ENCODE results near the gene FRAS1. TPM values are rescaled to one million over a fixed set of nuclear protein-coding genes. Genes with fewer than 3 reads are reported as not detected.
"Not testable (repeated sequence)": the region's sequence is repeated elsewhere in the genome, so short reads cannot be mapped to it uniquely, and the experiment has no call there.

The FRAS1 gene
- total RNA-seq, 1 experiment from 2014 or later: 3.4 TPM

GRCh38 chr4:78323439-78323838 is 266.3 kb downstream of the FRAS1 start:
- no peaks in the 10 kb centered on the region for H3K79me2 ChIP-seq (ENCODE audit: low read length)
- no peak overlapping the region for H3K27ac ChIP-seq (ENCODE audit: low read length)
- H3K9me2 ChIP-seq (replicated peaks; ENCODE audit: low read length): no peaks in the 10 kb centered on the region
- no peaks in the 10 kb centered on the region for H3F3A ChIP-seq (ENCODE audit: low read length, unreplicated experiment)
- no peaks in the 10 kb centered on the region for H3K36me3 ChIP-seq (ENCODE audit: low read depth, low read length)
- no peak overlapping the region for H2AFZ ChIP-seq (ENCODE audit: low read length)
- H4K20me1 ChIP-seq (ENCODE audit: low read length): no peaks in the 10 kb centered on the region
- no TSS peak for BruUV-seq (replicated peaks)
- no peak overlapping the region for H3K4me2 ChIP-seq (ENCODE audit: low read length)
- TF ChIP-seq CTCF (conservative IDR thresholded peaks at IDR 0.05; ENCODE audit: low read depth, low read length): no peak
- no peak for TF ChIP-seq EZH2phosphoT487 (IDR thresholded peaks at IDR 0.05; ENCODE audit: borderline replicate concordance, low read length)
- TF ChIP-seq EZH2 (IDR thresholded peaks at IDR 0.05; ENCODE audit: low read length, unreplicated experiment): no peak
- DNase-seq (no peak), ATAC-seq (no peak)
- H3K27me3 ChIP-seq (ENCODE audit: low read length): no peaks in the 10 kb centered on the region
- H3K4me1 ChIP-seq (ENCODE audit: insufficient read depth, low read length): no peaks in the 10 kb centered on the region
- intact Hi-C loops (cut with micrococcal nuclease): no loop called here
- POLR2A ChIA-PET (ENCODE audit: unreplicated experiment): no interaction called here
- CTCF ChIA-PET: no interaction called here
- H3K9ac ChIP-seq (ENCODE audit: low read length): no peak overlapping the region
- no peaks in the 10 kb centered on the region for H3K9me3 ChIP-seq (ENCODE audit: low read length)
- H3K4me3 ChIP-seq (ENCODE audit: low read length): no peak overlapping the region

GRCh38 chr4:78324625-78325024 is 267.5 kb downstream of the FRAS1 start:
- no peaks in the 10 kb centered on the region for H3F3A ChIP-seq (ENCODE audit: low read length, unreplicated experiment)
- no peaks in the 10 kb centered on the region for H4K20me1 ChIP-seq (ENCODE audit: low read length)
- H3K9ac ChIP-seq (ENCODE audit: low read length): no peak overlapping the region
- intact Hi-C loops (cut with micrococcal nuclease): no loop called here
- H3K4me2 ChIP-seq (ENCODE audit: low read length): no peak overlapping the region
- H2AFZ ChIP-seq (ENCODE audit: low read length): no peak overlapping the region
- ChIA-PET POLR2A (ENCODE audit: unreplicated experiment) (no interaction called here), CTCF (no interaction called here)
- no peaks in the 10 kb centered on the region for H3K9me3 ChIP-seq (ENCODE audit: low read length)
- no peak overlapping the region for H3K4me3 ChIP-seq (ENCODE audit: low read length)
- DNase-seq (no peak), ATAC-seq (no peak)
- H3K36me3 ChIP-seq (ENCODE audit: low read depth, low read length): no peaks in the 10 kb centered on the region
- H3K79me2 ChIP-seq (ENCODE audit: low read length): no peaks in the 10 kb centered on the region
- H3K9me2 ChIP-seq (replicated peaks; ENCODE audit: low read length): no peaks in the 10 kb centered on the region
- no TSS peak for BruUV-seq (replicated peaks)
- no peak overlapping the region for H3K27ac ChIP-seq (ENCODE audit: low read length)
- H3K4me1 ChIP-seq (ENCODE audit: insufficient read depth, low read length): no peaks in the 10 kb centered on the region
- TF ChIP-seq EZH2 (IDR thresholded peaks at IDR 0.05; ENCODE audit: low read length, unreplicated experiment) (no peak), CTCF (conservative IDR thresholded peaks at IDR 0.05; ENCODE audit: low read depth, low read length) (no peak), EZH2phosphoT487 (IDR thresholded peaks at IDR 0.05; ENCODE audit: borderline replicate concordance, low read length) (no peak)
- H3K27me3 ChIP-seq (ENCODE audit: low read length): no peaks in the 10 kb centered on the region

- Histone ChIP-seq H3K79me2 (ENCODE audit: low read length) (no peaks in the 10 kb centered on the region), H3K36me3 (ENCODE audit: low read depth, low read length) (no peaks in the 10 kb centered on the region), H3K4me3 (ENCODE audit: low read length) (no peak overlapping the region), H3K27ac (ENCODE audit: low read length) (no peak overlapping the region), H3K9me3 (ENCODE audit: low read length) (no peaks in the 10 kb centered on the region), H2AFZ (ENCODE audit: low read length) (no peak overlapping the region), H3F3A (ENCODE audit: low read length, unreplicated experiment) (no peaks in the 10 kb centered on the region), H4K20me1 (ENCODE audit: low read length) (no peaks in the 10 kb centered on the region), H3K4me1 (ENCODE audit: insufficient read depth, low read length) (no peaks in the 10 kb centered on the region), H3K4me2 (ENCODE audit: low read length) (no peak overlapping the region), H3K9ac (ENCODE audit: low read length) (no peak overlapping the region), H3K27me3 (ENCODE audit: low read length) (no peaks in the 10 kb centered on the region), H3K9me2 (replicated peaks; ENCODE audit: low read length) (no peaks in the 10 kb centered on the region)
- DNase-seq: peak; percentile 19
- peak; percentile 86 for ATAC-seq
- intact Hi-C loops (cut with micrococcal nuclease): no loop called here
- ChIA-PET CTCF (no interaction called here), POLR2A (ENCODE audit: unreplicated experiment) (no interaction called here)
- TF ChIP-seq EZH2 (IDR thresholded peaks at IDR 0.05; ENCODE audit: low read length, unreplicated experiment) (no peak), EZH2phosphoT487 (IDR thresholded peaks at IDR 0.05; ENCODE audit: borderline replicate concordance, low read length) (no peak), CTCF (conservative IDR thresholded peaks at IDR 0.05; ENCODE audit: low read depth, low read length) (no peak)
- no TSS peak for BruUV-seq (replicated peaks)
Measured at GRCh38 chr4:78325271-78326157, 268.4 kb downstream of the FRAS1 start.

GRCh38 chr4:78328591-78328990 is 271.5 kb downstream of the FRAS1 start:
- H3K9me3 ChIP-seq (ENCODE audit: low read length); intact Hi-C loops (cut with micrococcal nuclease); H3K36me3 ChIP-seq (ENCODE audit: low read depth, low read length); H3K4me3 ChIP-seq (ENCODE audit: low read length); H4K20me1 ChIP-seq (ENCODE audit: low read length); H3K27me3 ChIP-seq (ENCODE audit: low read length); ATAC-seq; H2AFZ ChIP-seq (ENCODE audit: low read length); H3K27ac ChIP-seq (ENCODE audit: low read length); BruUV-seq (replicated peaks); H3K9ac ChIP-seq (ENCODE audit: low read length); H3K79me2 ChIP-seq (ENCODE audit: low read length); H3F3A ChIP-seq (ENCODE audit: low read length, unreplicated experiment); POLR2A ChIA-PET (ENCODE audit: unreplicated experiment); CTCF ChIA-PET; DNase-seq; H3K4me1 ChIP-seq (ENCODE audit: insufficient read depth, low read length); H3K9me2 ChIP-seq (replicated peaks; ENCODE audit: low read length); H3K4me2 ChIP-seq (ENCODE audit: low read length): not testable (repeated sequence)

Measured in PC-3 (cell line).